GM19467 (cell line): Measurements from ENCODE around the gene ATG13.
"Not testable (repeated sequence)": the region's sequence is repeated elsewhere in the genome, so short reads cannot be mapped to it uniquely, and the experiment has no call there.

Experiments used
- ATAC-seq: cut with Tn5 transposase; IDR thresholded peaks from one replicate; pipeline ENCODE4 v1.9.1; 2021; ENCODE audit warnings: mild to moderate bottlenecking, moderate library complexity; ENCODE audit not compliant: unreplicated experiment

The ATG13 gene

GRCh38 chr11:46642627-46643335 lies 25.4 kb downstream of the ATG13 start:
- ATAC-seq = no peak

- ATAC-seq = no peak
These were observed 26.2 kb downstream of the ATG13 start for GRCh38 chr11:46643531-46643930.

- no peak for ATAC-seq
These were observed 26.6 kb downstream of the ATG13 start for GRCh38 chr11:46643986-46644385.

- no peak for ATAC-seq
These were observed 31.9 kb downstream of the ATG13 start for GRCh38 chr11:46649180-46649738.

- no peak for ATAC-seq
These were observed 38.3 kb downstream of the ATG13 start for GRCh38 chr11:46655631-46656030.

GRCh38 chr11:46657186-46657585 lies 39.8 kb downstream of the ATG13 start:
- ATAC-seq = no peak

GRCh38 chr11:46658259-46658658 lies 40.9 kb downstream of the ATG13 start:
- no peak for ATAC-seq

GRCh38 chr11:46659908-46660307 lies 42.6 kb downstream of the ATG13 start:
- ATAC-seq = no peak

GRCh38 chr11:46661836-46662235 lies 44.5 kb downstream of the ATG13 start:
- ATAC-seq = no peak

GRCh38 chr11:46662366-46662765 lies 45.0 kb downstream of the ATG13 start:
- ATAC-seq = no peak

GRCh38 chr11:46663277-46663940 lies 46.1 kb downstream of the ATG13 start:
- no peak for ATAC-seq

GRCh38 chr11:46664612-46665011 lies 47.3 kb downstream of the ATG13 start:
- no peak for ATAC-seq

- ATAC-seq = no peak
These were observed 48.0 kb downstream of the ATG13 start for GRCh38 chr11:46665356-46665755.

- ATAC-seq = no peak
These were observed 49.2 kb downstream of the ATG13 start for GRCh38 chr11:46666516-46666915.

GRCh38 chr11:46667043-46667481 lies 49.7 kb downstream of the ATG13 start:
- ATAC-seq = no peak

- ATAC-seq = no peak
These were observed 51.2 kb downstream of the ATG13 start for GRCh38 chr11:46668480-46669085.

GRCh38 chr11:46669711-46670139 lies 52.4 kb downstream of the ATG13 start:
- ATAC-seq = no peak

GRCh38 chr11:46670521-46670920 lies 53.2 kb downstream of the ATG13 start:
- ATAC-seq = not testable (repeated sequence)

GRCh38 chr11:46671958-46672315 lies 54.6 kb downstream of the ATG13 start:
- no peak for ATAC-seq

GRCh38 chr11:46672381-46672839 lies 55.1 kb downstream of the ATG13 start:
- ATAC-seq = no peak

GRCh38 chr11:46673713-46674462 lies 56.5 kb downstream of the ATG13 start:
- ATAC-seq = no peak
